HCT116 (cell line): ENCODE results near the gene EIPR1. TPM values are rescaled to one million over a fixed set of nuclear protein-coding genes. Genes with fewer than 3 reads are reported as not detected.

Experiments used
- ATAC-seq: fragments of 200-7000 bp; cut with Tn5 transposase; 2 replicates; pipeline ENCODE4 v1.9.1; 2020; ENCODE audit warnings: mild to moderate bottlenecking, moderate library complexity
- BruUV-seq: library from RNA; stranded (reverse); fragments of 400-500 nt; replicated peaks from 2 replicates; lab custom pipeline; 2021; lab: Mats Ljungman, UMichigan
- CTCF ChIA-PET: fragments of 300-600 bp; sonication (Branson Sonifier 250); formaldehyde crosslinking; loops from one replicate; lab custom pipeline; 2021; ENCODE audit warnings: antibody characterized with exemption; lab: Charles Lee
- POLR2A ChIA-PET: fragments of 300-600, 350-600 bp; sonication (Branson Sonifier 250); formaldehyde crosslinking; loops from one replicate; lab custom pipeline; 2021; ENCODE audit warnings: antibody characterized with exemption; lab: Charles Lee
- RAD21 ChIA-PET, 2 experiments: fragments of 300-600 bp; sonication (Branson Sonifier 250); formaldehyde crosslinking; loops; one replicate each; lab custom pipeline; 2023; ENCODE audit warnings: low total read pairs in 2 of 2; ENCODE audit not compliant: uncharacterized antibody in 2 of 2, unreplicated experiment in 2 of 2, low non-redundant PET in 1 of 2; lab: Charles Lee
- DNase-seq: peaks from one replicate; pipeline ENCODE4 v3.0.0-alpha.2; 2010; ENCODE audit warnings: low read depth, low spot score
- H2AFZ ChIP-seq: fragments of 200-600 bp; shearing (Covaris generic), sonication (generic); 2 replicates; pipeline ENCODE4 v1.6.1; 2017; ENCODE audit warnings: low read depth, mixed run types, mixed read lengths, antibody characterized with exemption, low read length; ENCODE audit not compliant: poor library complexity, severe bottlenecking
- H3K27ac ChIP-seq: 2 replicates; pipeline ENCODE4 v1.5.1; 2012; ENCODE audit warnings: low read depth, low read length
- H3K27me3 ChIP-seq: fragments of 200-600 bp; sonication (generic); 2 replicates; pipeline ENCODE4 v1.6.1; 2016; ENCODE audit warnings: mixed run types, low read length, mixed read lengths; ENCODE audit not compliant: insufficient read depth
- H3K36me3 ChIP-seq, 2 experiments: fragments of 200-500 bp in 1 of 2; fragments of 200-600 bp in 1 of 2; sonication (Bioruptor generic) in 1 of 2; sonication (generic) in 1 of 2; 2 replicates each; pipeline versions ENCODE4 v1.5.1 to v1.6.1; 2014 to 2016; ENCODE audit warnings: low read length in 2 of 2, inconsistent platforms in 1 of 2, mixed read lengths in 1 of 2, mixed run types in 1 of 2; ENCODE audit not compliant: insufficient read depth in 2 of 2, control insufficient read depth in 1 of 2
- H3K4me1 ChIP-seq, 2 experiments: fragments of 200-600 bp in 1 of 2; sonication (generic) in 1 of 2; 2 replicates each; pipeline versions ENCODE4 v1.5.1 to v1.6.1; 2012 to 2017; ENCODE audit warnings: low read length in 2 of 2, inconsistent platforms in 1 of 2, mild to moderate bottlenecking in 1 of 2, mixed read lengths in 1 of 2, mixed run types in 1 of 2, moderate library complexity in 1 of 2; ENCODE audit not compliant: insufficient read depth in 2 of 2, control insufficient read depth in 1 of 2
- H3K4me2 ChIP-seq: fragments of 200-600 bp; sonication (generic); 2 replicates; pipeline ENCODE4 v1.6.1; 2017; ENCODE audit warnings: mixed run types, low read length, mixed read lengths
- H3K4me3 ChIP-seq, 2 experiments: fragments of 200-600 bp in 1 of 2; sonication (generic) in 1 of 2; replicated peaks in 1 of 2; 2 replicates each; pipeline ENCODE4 v1.5.1; 2011 to 2016; ENCODE audit warnings: low read length in 2 of 2, control low read depth in 1 of 2, low read depth in 1 of 2, mild to moderate bottlenecking in 1 of 2, mixed read lengths in 1 of 2, mixed run types in 1 of 2
- H3K79me2 ChIP-seq: fragments of 200-600 bp; sonication (generic); 2 replicates; pipeline ENCODE4 v1.6.1; 2017; ENCODE audit warnings: mild to moderate bottlenecking, mixed run types, low read length, moderate library complexity, mixed read lengths; ENCODE audit not compliant: insufficient read depth
- H3K9ac ChIP-seq: fragments of 200-600 bp; sonication (generic); 2 replicates; pipeline ENCODE4 v1.6.1; 2016; ENCODE audit warnings: low read length, mixed read lengths
- H3K9me2 ChIP-seq: fragments of 200-600 bp; sonication (generic), shearing (Covaris generic); 2 replicates; pipeline ENCODE4 v1.6.1; 2017; ENCODE audit warnings: mixed run types, mild to moderate bottlenecking, moderate library complexity; ENCODE audit not compliant: insufficient read depth
- H3K9me3 ChIP-seq, 2 experiments: fragments of 200-500 bp in 1 of 2; fragments of 200-600 bp in 1 of 2; sonication (Bioruptor generic) in 1 of 2; sonication (generic) in 1 of 2; 2 replicates each; pipeline ENCODE4 v1.6.1; 2014 to 2017; ENCODE audit warnings: low read length in 2 of 2, mixed read lengths in 2 of 2, inconsistent platforms in 1 of 2, low read depth in 1 of 2, mild to moderate bottlenecking in 1 of 2, mixed run types in 1 of 2, moderate library complexity in 1 of 2; ENCODE audit not compliant: control insufficient read depth in 1 of 2, insufficient read depth in 1 of 2
- H4K20me1 ChIP-seq: fragments of 200-600 bp; sonication (generic), shearing (Covaris generic); 2 replicates; pipeline ENCODE4 v1.6.1; 2017; ENCODE audit warnings: mixed run types, mild to moderate bottlenecking, moderate library complexity; ENCODE audit not compliant: insufficient read depth
- CBX3 ChIP-seq: IDR thresholded peaks from 2 replicates; pipeline ENCODE4 v1.6.1; 2012; ENCODE audit warnings: low read depth
- CEBPB ChIP-seq: IDR thresholded peaks from 2 replicates; pipeline ENCODE4 v1.6.1; 2012; ENCODE audit warnings: low read depth
- EGR1 ChIP-seq: IDR thresholded peaks from 2 replicates; pipeline ENCODE4 v1.6.1; 2012; ENCODE audit warnings: low read depth
- EZH2phosphoT487 ChIP-seq: fragments of 200-600 bp; IDR thresholded peaks from 2 replicates; pipeline ENCODE4 v1.6.1; 2018; ENCODE audit warnings: antibody characterized with exemption, borderline replicate concordance
- FOSL1 ChIP-seq: IDR thresholded peaks from 2 replicates; pipeline ENCODE4 v1.6.1; 2012; ENCODE audit warnings: low read depth
- JUND ChIP-seq: IDR thresholded peaks from 2 replicates; pipeline ENCODE4 v1.6.1; 2012
- POLR2A ChIP-seq: IDR thresholded peaks from 2 replicates; pipeline ENCODE4 v1.7.0; 2011; ENCODE audit warnings: borderline replicate concordance; ENCODE audit not compliant: insufficient read depth, insufficient read length; ENCODE audit errors: extremely low read depth
- RAD21 ChIP-seq: IDR thresholded peaks from 2 replicates; pipeline ENCODE4 v1.6.1; 2012; ENCODE audit warnings: low read depth, mild to moderate bottlenecking
- SIN3A ChIP-seq: IDR thresholded peaks from 2 replicates; pipeline ENCODE4 v1.6.1; 2012; ENCODE audit warnings: low read depth
- SP1 ChIP-seq: IDR thresholded peaks from 2 replicates; pipeline ENCODE4 v1.6.1; 2012; ENCODE audit warnings: low read depth
- TCF7L2 ChIP-seq: IDR thresholded peaks from 2 replicates; pipeline ENCODE4 v1.7.0; 2011; ENCODE audit warnings: borderline replicate concordance, inconsistent platforms; ENCODE audit not compliant: insufficient read depth, insufficient read length; ENCODE audit errors: extremely low read depth
- YY1 ChIP-seq: IDR thresholded peaks from 2 replicates; pipeline ENCODE4 v1.6.1; 2011; ENCODE audit warnings: low read length, low read depth, moderate library complexity, mild to moderate bottlenecking; ENCODE audit not compliant: insufficient replicate concordance; ENCODE audit errors: extremely low read depth
- ZFX ChIP-seq: fragments of 450-650 bp; IDR thresholded peaks from 2 replicates; pipeline ENCODE4 v1.6.1; 2017
- ZNF274 ChIP-seq: fragments of 200-500 bp; sonication (Bioruptor generic); IDR thresholded peaks from 2 replicates; pipeline ENCODE4 v1.6.1; 2014; ENCODE audit warnings: mild to moderate bottlenecking, low read depth, low read length, inconsistent platforms
- intact Hi-C: fragments of 100-400 bp; cut with micrococcal nuclease; formaldehyde crosslinking; loops from 2 replicates; pipeline ENCODE4 v1.10.0; 2022
- total RNA-seq: library from RNA; stranded (reverse); gene quantifications from one replicate; pipeline ENCODE4 v1.2.1, GENCODE V29; 2021; ENCODE audit not compliant: unreplicated experiment
- TF ChIP-seq, protein P1 (sequence below): IDR thresholded peaks from 2 replicates; pipeline ENCODE4 v1.6.1; 2012; ENCODE audit warnings: low read depth
- TF ChIP-seq, protein P2 (sequence below): IDR thresholded peaks from 2 replicates; pipeline ENCODE4 v1.6.1; 2012
- TF ChIP-seq, protein P3 (sequence below): IDR thresholded peaks from 2 replicates; pipeline ENCODE4 v1.6.1; 2012
- TF ChIP-seq, protein P4 (sequence below): IDR thresholded peaks from 2 replicates; pipeline ENCODE4 v1.6.1; 2011; ENCODE audit warnings: mild to moderate bottlenecking, low read length, moderate library complexity; ENCODE audit not compliant: insufficient replicate concordance; ENCODE audit errors: extremely low read depth
- TF ChIP-seq, protein P5 (sequence below), 3 experiments: fragments of 200-600 bp in 1 of 3; sonication (generic) in 1 of 3; IDR thresholded peaks in 2 of 3; conservative IDR thresholded peaks in 1 of 3; 2 replicates each; pipeline ENCODE4 v1.5.1; 2012 to 2017; ENCODE audit warnings: low read depth in 2 of 3, low read length in 2 of 3, antibody characterized with exemption in 1 of 3, borderline replicate concordance in 1 of 3, control low read depth in 1 of 3, mild to moderate bottlenecking in 1 of 3, mixed read lengths in 1 of 3, mixed run types in 1 of 3, moderate library complexity in 1 of 3; ENCODE audit not compliant: insufficient read depth in 1 of 3

EIPR1 gene
- total RNA-seq, 1 experiment from 2014 or later: 36.9 TPM

DNA sequence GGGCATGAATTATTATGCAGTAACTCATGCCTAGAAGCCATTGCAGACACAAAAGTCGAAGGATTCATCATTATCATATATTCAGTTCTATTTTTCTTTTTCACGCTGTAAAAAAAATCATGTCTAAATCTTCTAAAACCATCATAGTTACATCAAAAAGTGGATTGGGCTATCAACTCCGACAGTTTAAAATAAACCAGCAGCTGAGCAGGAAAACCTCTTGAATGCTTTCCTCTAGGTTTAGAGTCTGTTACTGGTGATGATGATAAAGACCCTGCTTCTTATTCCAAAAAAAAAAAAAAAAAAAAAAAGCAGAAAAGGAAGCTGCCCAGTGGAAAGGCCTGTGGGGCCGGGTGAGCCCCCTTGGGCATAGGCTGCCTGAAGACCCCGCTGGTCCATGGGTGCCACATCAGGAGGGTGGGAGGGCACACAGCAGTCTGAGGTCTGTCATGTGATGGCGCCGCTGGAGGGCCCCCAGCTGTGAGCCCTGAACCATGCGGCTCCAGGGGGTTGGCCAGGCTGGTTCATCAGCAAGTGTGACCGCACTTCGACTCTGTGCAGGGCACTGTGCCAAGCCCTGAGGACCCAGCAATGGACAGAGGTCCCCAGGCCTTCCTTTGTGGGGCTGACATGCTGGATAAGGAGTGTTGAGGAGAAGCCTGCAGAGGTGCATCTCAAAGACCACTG lies 199.6 kb downstream of the EIPR1 start:
- TF ChIP-seq POLR2A: no peak
- TF ChIP-seq, protein P1, sequence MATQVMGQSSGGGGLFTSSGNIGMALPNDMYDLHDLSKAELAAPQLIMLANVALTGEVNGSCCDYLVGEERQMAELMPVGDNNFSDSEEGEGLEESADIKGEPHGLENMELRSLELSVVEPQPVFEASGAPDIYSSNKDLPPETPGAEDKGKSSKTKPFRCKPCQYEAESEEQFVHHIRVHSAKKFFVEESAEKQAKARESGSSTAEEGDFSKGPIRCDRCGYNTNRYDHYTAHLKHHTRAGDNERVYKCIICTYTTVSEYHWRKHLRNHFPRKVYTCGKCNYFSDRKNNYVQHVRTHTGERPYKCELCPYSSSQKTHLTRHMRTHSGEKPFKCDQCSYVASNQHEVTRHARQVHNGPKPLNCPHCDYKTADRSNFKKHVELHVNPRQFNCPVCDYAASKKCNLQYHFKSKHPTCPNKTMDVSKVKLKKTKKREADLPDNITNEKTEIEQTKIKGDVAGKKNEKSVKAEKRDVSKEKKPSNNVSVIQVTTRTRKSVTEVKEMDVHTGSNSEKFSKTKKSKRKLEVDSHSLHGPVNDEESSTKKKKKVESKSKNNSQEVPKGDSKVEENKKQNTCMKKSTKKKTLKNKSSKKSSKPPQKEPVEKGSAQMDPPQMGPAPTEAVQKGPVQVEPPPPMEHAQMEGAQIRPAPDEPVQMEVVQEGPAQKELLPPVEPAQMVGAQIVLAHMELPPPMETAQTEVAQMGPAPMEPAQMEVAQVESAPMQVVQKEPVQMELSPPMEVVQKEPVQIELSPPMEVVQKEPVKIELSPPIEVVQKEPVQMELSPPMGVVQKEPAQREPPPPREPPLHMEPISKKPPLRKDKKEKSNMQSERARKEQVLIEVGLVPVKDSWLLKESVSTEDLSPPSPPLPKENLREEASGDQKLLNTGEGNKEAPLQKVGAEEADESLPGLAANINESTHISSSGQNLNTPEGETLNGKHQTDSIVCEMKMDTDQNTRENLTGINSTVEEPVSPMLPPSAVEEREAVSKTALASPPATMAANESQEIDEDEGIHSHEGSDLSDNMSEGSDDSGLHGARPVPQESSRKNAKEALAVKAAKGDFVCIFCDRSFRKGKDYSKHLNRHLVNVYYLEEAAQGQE: no peak
- TF ChIP-seq EZH2phosphoT487: no peak
- TF ChIP-seq, protein P2, sequence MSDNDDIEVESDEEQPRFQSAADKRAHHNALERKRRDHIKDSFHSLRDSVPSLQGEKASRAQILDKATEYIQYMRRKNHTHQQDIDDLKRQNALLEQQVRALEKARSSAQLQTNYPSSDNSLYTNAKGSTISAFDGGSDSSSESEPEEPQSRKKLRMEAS: no peak
- no peak for TF ChIP-seq EGR1
- TF ChIP-seq SP1: no peak
- TF ChIP-seq JUND: no peak
- TF ChIP-seq, protein P3, sequence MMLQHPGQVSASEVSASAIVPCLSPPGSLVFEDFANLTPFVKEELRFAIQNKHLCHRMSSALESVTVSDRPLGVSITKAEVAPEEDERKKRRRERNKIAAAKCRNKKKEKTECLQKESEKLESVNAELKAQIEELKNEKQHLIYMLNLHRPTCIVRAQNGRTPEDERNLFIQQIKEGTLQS: no peak
- TF ChIP-seq, protein P4, sequence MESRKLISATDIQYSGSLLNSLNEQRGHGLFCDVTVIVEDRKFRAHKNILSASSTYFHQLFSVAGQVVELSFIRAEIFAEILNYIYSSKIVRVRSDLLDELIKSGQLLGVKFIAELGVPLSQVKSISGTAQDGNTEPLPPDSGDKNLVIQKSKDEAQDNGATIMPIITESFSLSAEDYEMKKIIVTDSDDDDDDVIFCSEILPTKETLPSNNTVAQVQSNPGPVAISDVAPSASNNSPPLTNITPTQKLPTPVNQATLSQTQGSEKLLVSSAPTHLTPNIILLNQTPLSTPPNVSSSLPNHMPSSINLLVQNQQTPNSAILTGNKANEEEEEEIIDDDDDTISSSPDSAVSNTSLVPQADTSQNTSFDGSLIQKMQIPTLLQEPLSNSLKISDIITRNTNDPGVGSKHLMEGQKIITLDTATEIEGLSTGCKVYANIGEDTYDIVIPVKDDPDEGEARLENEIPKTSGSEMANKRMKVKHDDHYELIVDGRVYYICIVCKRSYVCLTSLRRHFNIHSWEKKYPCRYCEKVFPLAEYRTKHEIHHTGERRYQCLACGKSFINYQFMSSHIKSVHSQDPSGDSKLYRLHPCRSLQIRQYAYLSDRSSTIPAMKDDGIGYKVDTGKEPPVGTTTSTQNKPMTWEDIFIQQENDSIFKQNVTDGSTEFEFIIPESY: no peak
- no peak for TF ChIP-seq FOSL1
- TF ChIP-seq CBX3: no peak
- TF ChIP-seq SIN3A: no peak
- no peak for TF ChIP-seq TCF7L2
- TF ChIP-seq CEBPB: no peak
- no peak for TF ChIP-seq ZFX
- TF ChIP-seq ZNF274: no peak
- TF ChIP-seq RAD21: no peak
- no peak for TF ChIP-seq YY1
- TF ChIP-seq, protein P5, sequence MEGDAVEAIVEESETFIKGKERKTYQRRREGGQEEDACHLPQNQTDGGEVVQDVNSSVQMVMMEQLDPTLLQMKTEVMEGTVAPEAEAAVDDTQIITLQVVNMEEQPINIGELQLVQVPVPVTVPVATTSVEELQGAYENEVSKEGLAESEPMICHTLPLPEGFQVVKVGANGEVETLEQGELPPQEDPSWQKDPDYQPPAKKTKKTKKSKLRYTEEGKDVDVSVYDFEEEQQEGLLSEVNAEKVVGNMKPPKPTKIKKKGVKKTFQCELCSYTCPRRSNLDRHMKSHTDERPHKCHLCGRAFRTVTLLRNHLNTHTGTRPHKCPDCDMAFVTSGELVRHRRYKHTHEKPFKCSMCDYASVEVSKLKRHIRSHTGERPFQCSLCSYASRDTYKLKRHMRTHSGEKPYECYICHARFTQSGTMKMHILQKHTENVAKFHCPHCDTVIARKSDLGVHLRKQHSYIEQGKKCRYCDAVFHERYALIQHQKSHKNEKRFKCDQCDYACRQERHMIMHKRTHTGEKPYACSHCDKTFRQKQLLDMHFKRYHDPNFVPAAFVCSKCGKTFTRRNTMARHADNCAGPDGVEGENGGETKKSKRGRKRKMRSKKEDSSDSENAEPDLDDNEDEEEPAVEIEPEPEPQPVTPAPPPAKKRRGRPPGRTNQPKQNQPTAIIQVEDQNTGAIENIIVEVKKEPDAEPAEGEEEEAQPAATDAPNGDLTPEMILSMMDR (IDR thresholded peaks at IDR 0.05 in 2 of 3, conservative IDR thresholded peaks at IDR 0.05 in 1 of 3; ENCODE audit: borderline replicate concordance in 1 of 3, insufficient read depth in 1 of 3, low read depth in 2 of 3, low read length in 2 of 3): no peak
- BruUV-seq: no TSS peak
- intact Hi-C loops: no loop called here
- ChIA-PET RAD21 (no interaction called here), POLR2A (no interaction called here), CTCF (no interaction called here)
- H3K27me3 ChIP-seq: no peaks in the 10 kb centered on the region
- no peaks in the 10 kb centered on the region for H3K4me1 ChIP-seq
- H3K9ac ChIP-seq: no peak overlapping the region
- no peaks in the 10 kb centered on the region for H3K9me3 ChIP-seq
- no peak overlapping the region for H3K4me3 ChIP-seq
- H2AFZ ChIP-seq: no peak overlapping the region
- no peak overlapping the region for H3K27ac ChIP-seq
- no peaks in the 10 kb centered on the region for H4K20me1 ChIP-seq
- H3K9me2 ChIP-seq: no peaks in the 10 kb centered on the region
- no peak for DNase-seq
- no peak overlapping the region for H3K4me2 ChIP-seq
- H3K79me2 ChIP-seq: no peaks in the 10 kb centered on the region
- H3K36me3 ChIP-seq: no peaks in the 10 kb centered on the region; a peak in 1 of 4 replicates
- ATAC-seq: no peak
